ENCODE data around the gene SH2D3C. TPM values are rescaled to one million over a fixed set of nuclear protein-coding genes. Genes with fewer than 3 reads are reported as not detected.

SH2D3C gene
- polyA plus RNA-seq, result 10 to 100 TPM in 1 of 4 donors, 1 to 10 TPM in 2, under 1 TPM in 1; 0.67 to 12.6 (median 4.4) TPM
- long read RNA-seq, donor 1, partial matches to known transcripts, result 0 of 3 reads
- long read RNA-seq, donor 1, other reads (novel, unspliced or antisense), result 0 of 3 reads
- long read RNA-seq, donor 2, result 0 reads
- long read RNA-seq, donor 3, result 0 reads
- long read RNA-seq, donor 4, result 0 reads
- long read RNA-seq, donor 5, result 0 reads
- long read RNA-seq, donor 6, partial matches to known transcripts, result 0 of 1 reads
- long read RNA-seq, donor 6, other reads (novel, unspliced or antisense), result 0 of 1 reads
- long read RNA-seq, donor 7, result 0 reads
- long read RNA-seq, donor 8, result 0 reads
- long read RNA-seq, donor 9, result 0 reads
- long read RNA-seq, donor 10, partial matches to known transcripts, result 0 of 2 reads
- long read RNA-seq, donor 10, other reads (novel, unspliced or antisense), result 0 of 2 reads

GRCh38 chr9:127778280-127779135 is at the start of gene SH2D3C:
TSS of gene SH2D3C (minus strand) at chr9:127778666. CDS start at chr9:127778627, 39 bp downstream.
- Histone ChIP-seq H3K27me3 (ENCODE audit: control insufficient read depth in 3 of 3, insufficient read depth in 3 of 3, low read length in 3 of 3) (peaks cover 0 to 11% (median 0%) of the 10 kb centered on the region in 3 donors), H3K27ac (ENCODE audit: low read depth in 1 of 3, low read length in 2 of 3) (peak within 1 kb of the TSS in 2 of 3 donors; percentile 71 to 88), H3K9me3 (ENCODE audit: control insufficient read depth in 2 of 2, insufficient read depth in 1 of 2, low read depth in 1 of 2, low read length in 1 of 2) (no peaks in the 10 kb centered on the region), H3K4me3 (ENCODE audit: low read depth in 1 of 3, low read length in 3 of 3) (peak within 1 kb of the TSS; percentile 13 to 52 (median 32)), H3K36me3 (ENCODE audit: control insufficient read depth in 3 of 3, insufficient read depth in 2 of 3, low read depth in 1 of 3, low read length in 3 of 3) (no peaks in the 10 kb centered on the region), H3K4me1 (ENCODE audit: control insufficient read depth in 3 of 3, insufficient read depth in 2 of 3, low read depth in 1 of 3, low read length in 2 of 3) (no peaks in the 10 kb centered on the region)
- WGBS, 3 donors, result 39 to 71% (median 49%) methylated on average over 13 of the region's 13 CpGs
- no peak for DNase-seq
- no peak for FAIRE-seq

DNA sequence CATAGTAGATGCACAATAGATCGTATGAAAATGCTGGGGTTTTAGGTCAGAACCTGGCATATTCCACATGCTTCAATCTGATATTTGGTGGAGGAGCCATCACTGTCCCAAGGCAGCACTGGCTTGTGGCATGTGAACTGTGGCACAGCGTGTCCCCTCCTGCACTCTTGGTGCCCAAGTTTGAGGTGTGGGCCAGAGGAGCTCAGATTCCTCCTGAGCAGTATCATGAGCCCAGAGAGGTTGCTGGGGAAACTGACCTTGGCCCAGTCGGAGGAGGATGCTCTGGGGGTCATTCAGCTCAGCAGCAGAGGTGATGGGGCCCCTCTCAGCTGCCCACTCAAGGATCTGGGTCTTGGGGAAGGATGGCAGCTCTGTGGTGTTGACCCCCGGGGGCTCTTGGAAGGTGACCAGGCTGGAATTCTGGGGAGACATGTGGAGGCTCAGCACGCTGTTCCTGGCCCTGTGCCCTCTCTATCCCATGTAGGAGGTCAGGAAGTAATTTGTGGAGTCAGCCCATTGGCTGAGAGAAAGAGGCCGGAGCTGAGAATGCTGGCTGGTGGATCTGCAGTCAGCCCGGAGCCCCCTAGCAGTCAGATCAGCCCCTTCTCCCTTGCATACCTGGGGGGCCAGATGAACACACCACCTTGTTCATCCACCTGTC is 47.9 kb upstream of the SH2D3C start:
- Histone ChIP-seq H3K4me3 (ENCODE audit: low read depth in 1 of 3, low read length in 3 of 3) (no peak overlapping the region), H3K4me1 (ENCODE audit: control insufficient read depth in 3 of 3, insufficient read depth in 2 of 3, low read depth in 1 of 3, low read length in 2 of 3) (peaks cover 0 to 18% (median 0%) of the 10 kb centered on the region in 3 donors), H3K27ac (ENCODE audit: low read depth in 1 of 3, low read length in 2 of 3) (peak overlapping the region in 1 of 3 donors; percentile 5), H3K36me3 (ENCODE audit: control insufficient read depth in 3 of 3, insufficient read depth in 2 of 3, low read depth in 1 of 3, low read length in 3 of 3) (peaks cover 0 to 30% (median 0%) of the 10 kb centered on the region in 3 donors), H3K27me3 (ENCODE audit: control insufficient read depth in 3 of 3, insufficient read depth in 3 of 3, low read length in 3 of 3) (peaks cover 0 to 31% (median 0%) of the 10 kb centered on the region in 3 donors), H3K9me3 (ENCODE audit: control insufficient read depth in 2 of 2, insufficient read depth in 1 of 2, low read depth in 1 of 2, low read length in 1 of 2) (no peaks in the 10 kb centered on the region)
- no peak for FAIRE-seq
- DNase-seq, result no peak
- WGBS, 3 donors, result 59 to 67% (median 64%) methylated on average over 7 of the region's 7 CpGs

GRCh38 chr9:127825319-127826051 is 47.0 kb upstream of the SH2D3C start:
- H3K9me3 ChIP-seq (ENCODE audit: control insufficient read depth in 2 of 2, insufficient read depth in 1 of 2, low read depth in 1 of 2, low read length in 1 of 2), result no peaks in the 10 kb centered on the region
- peak overlapping the region in 1 of 3 donors; percentile 5 for H3K27ac ChIP-seq (ENCODE audit: low read depth in 1 of 3, low read length in 2 of 3)
- H3K27me3 ChIP-seq (ENCODE audit: control insufficient read depth in 3 of 3, insufficient read depth in 3 of 3, low read length in 3 of 3), result peaks cover 0 to 31% (median 0%) of the 10 kb centered on the region in 3 donors
- WGBS, 3 donors, result 11 to 48% (median 27%) methylated on average over 35 to 42 of the region's 42 CpGs
- peaks cover 0 to 30% (median 0%) of the 10 kb centered on the region in 3 donors for H3K36me3 ChIP-seq (ENCODE audit: control insufficient read depth in 3 of 3, insufficient read depth in 2 of 3, low read depth in 1 of 3, low read length in 3 of 3)
- DNase-seq, result peak; percentile 34 to 68
- H3K4me3 ChIP-seq (ENCODE audit: low read depth in 1 of 3, low read length in 3 of 3), result no peak overlapping the region
- peaks cover 0 to 18% (median 0%) of the 10 kb centered on the region in 3 donors for H3K4me1 ChIP-seq (ENCODE audit: control insufficient read depth in 3 of 3, insufficient read depth in 2 of 3, low read depth in 1 of 3, low read length in 2 of 3)
- no peak for FAIRE-seq

GRCh38 chr9:127822108-127822507 is 43.6 kb upstream of the SH2D3C start:
- WGBS, 3 donors, result 69 to 86% (median 80%) methylated on average over 4 of the region's 4 CpGs
- Histone ChIP-seq H3K27ac (ENCODE audit: low read depth in 1 of 3, low read length in 2 of 3) (no peak overlapping the region), H3K4me1 (ENCODE audit: control insufficient read depth in 3 of 3, insufficient read depth in 2 of 3, low read depth in 1 of 3, low read length in 2 of 3) (peaks cover 0 to 4% (median 0%) of the 10 kb centered on the region in 3 donors), H3K4me3 (ENCODE audit: low read depth in 1 of 3, low read length in 3 of 3) (no peak overlapping the region), H3K36me3 (ENCODE audit: control insufficient read depth in 3 of 3, insufficient read depth in 2 of 3, low read depth in 1 of 3, low read length in 3 of 3) (peaks cover 0 to 46% (median 0%) of the 10 kb centered on the region in 3 donors), H3K27me3 (ENCODE audit: control insufficient read depth in 3 of 3, insufficient read depth in 3 of 3, low read length in 3 of 3) (peaks cover 0 to 20% (median 0%) of the 10 kb centered on the region in 3 donors), H3K9me3 (ENCODE audit: control insufficient read depth in 2 of 2, insufficient read depth in 1 of 2, low read depth in 1 of 2, low read length in 1 of 2) (no peaks in the 10 kb centered on the region)
- DNase-seq (no peak), FAIRE-seq (no peak)

DNA sequence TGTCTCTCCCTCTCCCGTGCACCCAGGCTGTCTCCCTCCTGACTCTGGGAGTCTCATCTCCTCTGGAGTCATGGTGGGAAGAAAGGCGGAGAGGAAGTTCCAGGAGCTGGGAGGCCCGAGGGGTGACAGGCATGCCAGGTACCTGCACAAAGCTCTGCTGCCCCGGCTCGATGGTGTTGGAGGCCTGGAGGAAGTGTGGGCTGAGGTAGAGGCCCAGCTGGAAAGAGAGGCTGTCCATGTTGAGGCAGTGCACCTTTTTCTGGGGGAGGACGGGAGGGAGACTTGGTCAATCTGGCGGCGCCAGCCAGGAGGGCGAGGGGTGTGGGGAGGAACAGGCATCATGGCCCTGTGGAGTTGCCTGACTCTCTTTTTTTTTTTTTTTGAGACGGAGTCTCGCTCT is 40.1 kb upstream of the SH2D3C start:
- H3K9me3 ChIP-seq (ENCODE audit: control insufficient read depth in 2 of 2, insufficient read depth in 1 of 2, low read depth in 1 of 2, low read length in 1 of 2), result no peaks in the 10 kb centered on the region
- no peaks in the 10 kb centered on the region for H3K4me1 ChIP-seq (ENCODE audit: control insufficient read depth in 3 of 3, insufficient read depth in 2 of 3, low read depth in 1 of 3, low read length in 2 of 3)
- DNase-seq, result no peak
- no peaks in the 10 kb centered on the region for H3K27me3 ChIP-seq (ENCODE audit: control insufficient read depth in 3 of 3, insufficient read depth in 3 of 3, low read length in 3 of 3)
- 90 to 93% (median 91%) methylated on average over 9 of the region's 11 CpGs for WGBS, 3 donors
- no peak for FAIRE-seq
- no peak overlapping the region for H3K27ac ChIP-seq (ENCODE audit: low read depth in 1 of 3, low read length in 2 of 3)
- no peak overlapping the region for H3K4me3 ChIP-seq (ENCODE audit: low read depth in 1 of 3, low read length in 3 of 3)
- H3K36me3 ChIP-seq (ENCODE audit: control insufficient read depth in 3 of 3, insufficient read depth in 2 of 3, low read depth in 1 of 3, low read length in 3 of 3), result peaks cover 2 to 59% (median 3%) of the 10 kb centered on the region in 3 donors

- H3K9me3 ChIP-seq (ENCODE audit: control insufficient read depth in 2 of 2, insufficient read depth in 1 of 2, low read depth in 1 of 2, low read length in 1 of 2), result no peaks in the 10 kb centered on the region
- DNase-seq (no peak), FAIRE-seq (no peak)
- no peaks in the 10 kb centered on the region for H3K27me3 ChIP-seq (ENCODE audit: control insufficient read depth in 3 of 3, insufficient read depth in 3 of 3, low read length in 3 of 3)
- H3K4me3 ChIP-seq (ENCODE audit: low read depth in 1 of 3, low read length in 3 of 3), result no peak overlapping the region
- H3K27ac ChIP-seq (ENCODE audit: low read depth in 1 of 3, low read length in 2 of 3), result no peak overlapping the region
- H3K4me1 ChIP-seq (ENCODE audit: control insufficient read depth in 3 of 3, insufficient read depth in 2 of 3, low read depth in 1 of 3, low read length in 2 of 3), result no peaks in the 10 kb centered on the region
- 62 to 82% (median 69%) methylated on average over 15 to 17 of the region's 17 CpGs for WGBS, 3 donors
- H3K36me3 ChIP-seq (ENCODE audit: control insufficient read depth in 3 of 3, insufficient read depth in 2 of 3, low read depth in 1 of 3, low read length in 3 of 3), result peaks cover 4 to 65% (median 8%) of the 10 kb centered on the region in 3 donors
These were observed 39.5 kb upstream of the SH2D3C start for GRCh38 chr9:127817881-127818434.

DNA sequence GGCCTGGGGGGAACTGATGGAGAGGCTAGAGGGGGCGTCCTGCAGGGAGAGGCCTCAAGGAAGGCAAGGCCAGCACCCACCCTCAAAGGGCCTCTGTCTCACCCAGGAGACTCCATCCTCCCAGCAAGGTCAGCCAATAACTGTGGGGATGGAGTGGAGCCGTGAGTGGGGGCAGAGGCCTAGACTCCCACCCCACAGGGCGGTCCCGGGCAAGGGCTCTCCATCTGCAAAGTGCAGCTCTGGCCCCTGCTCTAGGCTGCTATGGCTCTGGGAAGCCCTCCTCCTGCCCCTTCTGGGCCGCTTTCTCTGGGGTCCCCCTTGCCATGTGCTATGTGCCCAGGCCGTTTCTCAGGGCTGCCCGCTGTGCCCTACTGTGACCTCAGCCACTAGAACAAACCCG is 38.3 kb upstream of the SH2D3C start:
- WGBS, 3 donors, result 87 to 92% (median 89%) methylated on average over 8 of the region's 8 CpGs
- no peak for FAIRE-seq
- H3K4me1 ChIP-seq (ENCODE audit: control insufficient read depth in 3 of 3, insufficient read depth in 2 of 3, low read depth in 1 of 3, low read length in 2 of 3), result no peaks in the 10 kb centered on the region

More for the DNA sequence above, 38.3 kb upstream of the SH2D3C start:
- peaks cover 4 to 77% (median 10%) of the 10 kb centered on the region in 3 donors for H3K36me3 ChIP-seq (ENCODE audit: control insufficient read depth in 3 of 3, insufficient read depth in 2 of 3, low read depth in 1 of 3, low read length in 3 of 3)
- no peak overlapping the region for H3K4me3 ChIP-seq (ENCODE audit: low read depth in 1 of 3, low read length in 3 of 3)
- DNase-seq, result no peak
- H3K27me3 ChIP-seq (ENCODE audit: control insufficient read depth in 3 of 3, insufficient read depth in 3 of 3, low read length in 3 of 3), result no peaks in the 10 kb centered on the region
- H3K9me3 ChIP-seq (ENCODE audit: control insufficient read depth in 2 of 2, insufficient read depth in 1 of 2, low read depth in 1 of 2, low read length in 1 of 2), result no peaks in the 10 kb centered on the region
- H3K27ac ChIP-seq (ENCODE audit: low read depth in 1 of 3, low read length in 2 of 3), result no peak overlapping the region
